GM19467 (cell line): ENCODE measurements around the gene ABHD2.
"Not testable (repeated sequence)": the region's sequence is repeated elsewhere in the genome, so short reads cannot be mapped to it uniquely, and the experiment has no call there.

Experiments used
- ATAC-seq: cut with Tn5 transposase; IDR thresholded peaks from one replicate; pipeline ENCODE4 v1.9.1; 2021; ENCODE audit warnings: mild to moderate bottlenecking, moderate library complexity; ENCODE audit not compliant: unreplicated experiment

Gene ABHD2

DNA sequence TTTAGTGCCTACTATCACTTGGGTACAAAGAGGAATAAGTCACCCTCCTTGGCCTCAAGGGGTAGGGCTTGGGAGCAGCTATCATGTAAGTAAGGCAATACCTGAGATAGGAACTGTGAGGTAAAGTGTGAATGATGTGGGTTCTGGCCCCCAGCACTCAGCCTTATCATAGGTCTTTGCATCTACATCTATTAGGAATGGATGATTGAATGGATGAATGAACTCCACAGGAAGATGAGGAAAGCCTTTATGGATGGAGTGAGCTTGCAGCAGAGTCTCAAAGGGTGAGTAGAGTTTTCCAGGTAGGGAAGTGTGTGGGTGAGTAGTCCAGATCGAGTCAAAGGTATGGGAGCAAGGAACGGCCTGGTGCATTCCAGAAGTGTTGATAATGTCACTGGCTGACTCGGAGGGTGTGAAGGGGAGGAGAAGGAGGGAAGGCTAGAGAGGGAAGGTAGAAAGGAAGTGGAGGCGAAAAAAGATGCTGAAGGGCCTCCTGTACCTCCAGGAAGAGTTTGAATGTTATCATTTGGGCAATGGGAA is 13.1 kb upstream of the ABHD2 start:
- ATAC-seq: no peak

DNA sequence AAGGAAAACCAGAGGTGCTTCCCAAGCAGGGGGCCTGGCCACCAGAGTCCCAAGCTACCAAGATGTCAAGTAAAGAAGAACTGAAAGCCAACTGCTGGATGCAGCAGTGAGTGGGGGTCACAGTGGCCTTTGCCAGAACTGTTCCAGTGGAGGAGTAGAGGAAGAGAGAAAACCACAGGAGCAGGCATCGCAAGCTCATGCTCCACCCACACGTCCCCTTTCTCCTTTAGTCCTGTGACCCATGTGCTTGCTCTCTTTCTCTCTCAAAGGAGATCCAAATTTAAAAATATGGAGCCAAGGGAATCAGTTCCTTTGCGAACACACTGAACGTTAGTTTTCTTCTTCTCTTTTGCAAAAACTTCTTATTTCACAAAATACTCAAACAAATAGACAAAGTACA is 12.4 kb upstream of the ABHD2 start:
- ATAC-seq: no peak

DNA sequence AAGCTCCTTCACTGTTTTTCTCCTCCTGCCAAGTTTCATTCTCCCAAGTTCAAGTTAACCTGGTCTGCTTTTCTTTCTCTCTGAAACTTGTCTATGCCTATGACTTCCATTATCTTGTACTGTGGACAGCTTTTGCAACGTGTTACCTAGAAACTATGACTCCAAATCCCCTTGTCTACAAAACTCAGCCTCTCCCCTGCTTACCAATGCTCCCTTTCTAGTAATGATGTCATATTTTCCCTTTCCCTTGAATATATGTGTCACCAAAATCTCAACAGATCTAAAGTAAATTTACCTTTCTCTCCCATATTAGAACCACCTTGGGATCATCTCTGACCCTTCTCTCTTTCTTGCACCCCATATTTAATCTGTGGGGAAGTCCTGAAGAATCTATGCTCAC is 10.5 kb upstream of the ABHD2 start:
- no peak for ATAC-seq

DNA sequence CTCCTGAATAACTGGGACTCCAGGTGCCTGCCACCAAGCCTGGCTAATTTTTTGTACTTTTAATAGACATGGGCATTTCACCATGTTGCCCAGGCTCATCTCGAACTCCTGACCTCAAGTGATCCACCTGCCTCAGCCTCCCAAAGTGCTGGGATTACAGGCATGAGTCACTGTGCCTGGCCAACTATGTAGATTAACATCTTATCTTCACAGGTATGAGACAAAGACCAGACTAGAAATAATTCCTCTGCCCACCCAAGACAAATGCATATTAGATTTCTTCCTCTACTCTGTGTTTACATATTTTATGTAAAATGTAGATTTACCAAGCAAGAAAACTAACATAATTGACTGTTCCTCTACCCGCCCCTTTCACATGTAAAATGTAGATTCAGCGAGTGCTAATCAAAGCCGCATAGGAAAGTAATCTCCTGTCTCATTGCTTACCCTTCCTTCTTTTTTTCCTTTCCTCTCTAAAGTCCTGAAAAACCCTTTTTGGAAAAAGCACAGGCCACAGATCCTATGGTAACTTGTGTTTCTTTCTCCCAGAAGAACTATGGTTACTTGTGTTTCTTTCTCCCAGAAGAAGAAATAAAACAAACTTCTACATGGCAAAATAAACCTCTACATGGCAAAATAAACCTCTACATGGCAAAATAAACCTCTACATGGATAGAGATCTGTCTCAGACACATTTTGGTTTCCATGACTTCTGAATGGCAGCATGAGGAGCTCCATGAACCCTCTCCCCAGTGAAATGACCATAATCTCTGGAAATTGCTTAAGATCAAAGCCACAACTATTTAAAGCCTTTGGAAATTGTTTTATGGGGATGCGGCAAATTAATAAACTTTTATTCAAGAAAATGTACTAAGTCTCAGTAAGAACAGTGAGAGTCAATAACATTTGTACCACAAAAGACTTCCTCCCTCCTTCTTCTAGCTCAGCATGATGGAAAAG is 9.1 kb upstream of the ABHD2 start:
- ATAC-seq: no peak

DNA sequence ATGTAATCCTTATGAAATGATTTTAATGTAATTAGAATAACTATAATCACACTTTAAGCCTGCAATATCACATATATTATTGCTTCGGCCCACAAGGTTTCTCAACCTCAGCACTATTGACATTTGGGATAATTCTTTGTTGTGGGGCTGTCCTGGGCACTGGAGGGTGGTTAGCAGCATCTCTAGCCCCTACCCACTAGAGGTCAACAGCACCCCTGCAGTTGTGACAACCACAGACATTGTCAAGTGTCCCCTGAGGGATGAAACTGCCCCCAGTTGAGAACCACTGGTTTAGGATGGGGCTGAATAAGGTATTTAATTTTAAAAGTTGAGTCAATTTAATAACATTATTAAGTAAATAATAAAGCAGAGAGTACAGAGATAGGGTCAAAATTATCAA is 6.4 kb upstream of the ABHD2 start:
- no peak for ATAC-seq

DNA sequence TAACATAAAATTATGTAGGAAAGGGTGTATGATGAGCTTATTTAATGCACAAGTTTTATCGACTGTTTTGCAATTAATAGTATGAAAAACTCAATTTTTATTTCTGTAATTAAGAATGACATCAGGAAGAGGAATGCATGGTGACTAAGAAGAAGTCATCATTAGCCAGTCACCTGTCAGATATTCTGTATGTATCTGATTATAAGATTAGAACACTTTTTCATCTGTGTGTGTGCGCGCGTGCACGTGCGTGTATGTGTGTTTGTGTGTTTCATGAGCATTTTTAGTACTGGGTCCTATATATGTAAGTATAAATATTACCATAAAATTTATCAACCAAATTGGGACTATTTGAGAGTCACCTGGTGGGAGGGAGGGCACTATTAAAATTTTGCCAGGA is 5.0 kb upstream of the ABHD2 start:
- no peak for ATAC-seq

DNA sequence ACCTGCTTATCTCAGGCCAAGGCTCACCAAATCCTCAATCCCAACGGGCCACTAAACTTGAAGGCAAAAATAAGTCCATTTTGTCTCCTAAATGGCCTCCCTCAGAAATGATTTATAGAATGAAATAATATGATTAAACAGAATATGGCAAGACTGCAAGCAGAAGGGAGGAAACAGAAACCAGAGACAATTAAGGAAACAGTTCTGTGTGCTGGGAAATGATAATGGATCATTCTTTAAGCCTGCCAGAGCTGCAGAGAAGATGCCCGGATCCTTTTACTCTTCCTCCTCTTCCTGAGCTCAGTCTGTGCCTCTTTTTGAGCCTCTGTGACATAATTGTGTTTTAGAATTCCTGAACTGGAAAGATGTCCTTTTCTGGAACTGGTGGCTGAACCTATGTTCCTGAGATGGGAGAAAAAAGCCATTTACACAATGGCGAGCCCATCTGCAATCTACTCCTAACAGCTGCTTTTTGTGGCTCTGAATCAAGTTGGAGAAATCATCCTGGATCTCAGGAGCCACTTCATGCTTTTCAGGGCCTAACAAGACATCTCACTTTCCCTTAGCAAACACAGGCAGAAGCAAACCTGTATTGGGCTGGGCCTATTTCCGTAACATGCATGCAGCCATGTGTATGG is 2.8 kb upstream of the ABHD2 start:
- no peak for ATAC-seq

DNA sequence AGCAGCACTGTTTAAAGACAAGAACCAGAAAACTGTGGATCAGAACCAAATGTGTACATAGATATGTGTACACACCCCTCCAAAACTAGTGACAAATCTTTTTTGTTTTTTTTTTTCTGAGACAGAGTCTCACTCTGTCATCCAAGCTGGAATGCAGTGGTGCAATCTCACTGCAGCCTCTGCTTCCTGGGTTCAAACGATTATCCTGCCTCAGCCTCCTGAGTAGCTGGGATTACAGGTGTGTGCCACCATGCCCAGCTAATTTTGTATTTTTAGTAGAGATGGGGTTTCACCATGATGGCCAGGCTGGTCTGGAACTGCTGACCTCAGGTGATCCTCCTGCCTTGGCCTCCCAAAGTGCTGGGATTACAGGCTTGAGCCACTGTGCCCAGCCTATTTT is 2.3 kb upstream of the ABHD2 start:
- not testable (repeated sequence) for ATAC-seq

DNA sequence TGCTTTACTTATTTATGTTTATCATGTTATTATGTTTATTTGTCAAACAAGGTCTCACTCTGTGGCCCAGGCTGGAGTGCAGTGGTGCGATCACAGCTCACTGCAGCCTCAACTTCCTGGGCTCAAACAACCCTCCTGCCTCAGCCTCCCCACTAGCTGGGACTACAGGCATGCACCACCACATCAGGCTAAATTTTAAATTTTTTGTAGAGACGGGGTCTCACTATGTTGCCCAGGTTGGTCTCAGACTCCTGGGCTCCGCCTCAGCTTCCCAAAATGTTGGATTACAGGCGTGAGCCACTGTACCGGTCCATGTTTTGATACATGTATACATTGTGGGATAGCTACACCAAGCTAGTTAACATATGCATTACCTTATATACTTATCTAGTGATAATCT is 1.9 kb upstream of the ABHD2 start:
- ATAC-seq: not testable (repeated sequence)

DNA sequence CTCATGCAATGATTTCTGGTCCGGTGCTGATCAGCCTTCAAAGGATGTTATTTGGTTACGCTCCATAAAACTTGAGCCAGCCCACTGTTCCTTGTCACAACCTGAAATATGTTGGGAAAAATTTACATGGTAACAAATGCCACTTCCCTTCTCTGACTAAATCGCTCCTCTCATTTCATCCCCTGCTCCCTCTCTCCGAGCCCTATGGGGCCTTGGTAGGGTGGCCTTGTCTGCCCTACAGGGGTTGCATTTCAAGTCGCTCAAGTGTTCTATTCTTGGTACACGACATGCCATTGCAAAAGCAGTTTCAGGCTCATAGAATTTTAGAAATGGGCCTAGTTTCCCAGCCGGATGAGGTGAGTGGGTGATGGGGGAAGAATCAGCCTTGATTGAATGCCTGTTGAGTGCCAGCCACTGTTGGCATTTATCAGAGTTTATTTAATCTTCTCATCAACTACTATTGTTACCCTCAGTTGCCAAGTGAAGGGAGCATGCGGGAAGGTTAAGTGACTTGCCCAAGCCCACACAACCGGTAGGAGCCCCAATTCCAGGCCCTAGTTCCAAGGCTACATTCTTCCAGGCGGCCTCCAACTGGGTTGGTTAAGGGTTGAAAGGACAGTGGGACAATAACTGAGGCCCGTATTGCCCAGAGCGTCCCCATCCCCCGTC is 961 bp upstream of the ABHD2 start:
- no peak for ATAC-seq

DNA sequence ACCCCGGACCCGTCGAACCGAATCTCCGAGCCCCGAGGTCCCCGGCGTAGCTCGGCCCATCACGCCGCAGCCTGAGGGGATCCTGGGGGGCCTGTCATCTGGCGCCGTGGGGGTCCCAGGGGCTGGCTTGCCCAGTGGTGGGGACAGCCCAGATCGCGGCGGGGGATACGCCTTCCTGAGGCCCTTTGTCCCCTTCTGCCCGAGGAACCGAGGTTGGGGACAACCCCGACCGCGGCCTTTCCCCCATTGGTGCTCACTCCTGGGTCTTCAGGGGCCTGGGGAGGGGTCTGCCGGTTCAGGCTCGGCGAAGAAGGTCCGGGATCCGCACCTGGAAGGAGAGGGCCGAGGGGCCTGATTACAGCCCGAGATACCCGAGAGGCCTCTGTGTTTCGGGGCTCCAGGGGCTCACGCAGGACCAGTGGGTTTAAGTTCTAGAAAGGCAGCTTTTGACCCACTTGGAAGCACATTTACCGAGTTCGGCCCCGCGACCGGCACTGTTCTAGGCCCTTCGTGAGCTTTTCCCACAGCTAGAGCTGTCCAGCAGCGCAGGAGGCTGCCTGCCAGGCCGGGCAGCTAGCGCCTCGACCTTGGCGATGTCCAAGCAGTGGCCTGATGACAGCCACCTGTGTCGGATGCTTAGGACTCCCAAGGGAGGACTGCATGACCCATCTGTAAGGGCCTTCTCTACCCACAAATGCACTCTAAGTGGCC is 504 bp downstream of the ABHD2 start:
- ATAC-seq: peak; percentile 6

DNA sequence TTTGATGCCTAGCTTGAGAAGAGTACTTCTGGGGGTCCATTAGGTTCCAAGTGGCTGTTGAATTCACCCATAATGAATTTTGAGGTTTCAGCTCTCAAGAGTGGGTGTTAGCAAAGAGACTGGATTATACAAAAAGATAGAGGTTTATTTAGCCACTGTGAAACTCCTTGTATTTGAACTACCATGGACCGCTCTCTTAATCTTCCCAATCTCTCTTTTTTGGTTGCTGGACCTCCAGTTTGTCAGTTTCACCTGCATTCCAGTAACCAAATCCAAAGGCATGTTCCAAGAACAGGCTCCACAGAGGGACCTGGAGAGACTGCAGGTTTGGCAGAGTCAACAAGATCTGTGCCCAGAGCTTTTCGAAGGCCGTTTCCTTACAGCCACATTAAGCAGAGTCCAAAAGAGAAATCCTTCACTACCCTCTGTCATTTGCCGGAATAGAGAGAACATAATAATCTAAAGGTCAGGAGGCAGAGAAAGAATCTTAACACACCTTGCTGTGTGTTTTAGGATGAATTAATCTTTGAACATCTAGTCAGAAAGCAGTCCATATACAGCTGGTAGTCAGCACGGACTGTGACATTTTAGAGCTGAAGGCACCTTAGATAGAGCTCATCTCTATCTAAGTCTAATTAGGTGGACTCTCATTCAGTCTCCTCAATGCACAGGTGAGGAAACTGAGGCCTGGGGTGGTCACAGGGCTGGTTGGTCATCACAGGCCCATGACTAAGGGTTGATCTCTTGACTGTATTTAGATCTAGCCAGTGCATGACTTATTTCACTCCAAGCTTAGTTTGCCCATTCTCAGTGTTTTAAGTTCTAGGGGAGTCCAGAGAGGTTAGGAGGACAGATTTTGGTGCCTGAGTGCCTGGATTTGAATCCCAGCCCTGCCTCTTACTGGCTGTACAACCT is 1.3 kb downstream of the ABHD2 start:
- ATAC-seq: no peak

DNA sequence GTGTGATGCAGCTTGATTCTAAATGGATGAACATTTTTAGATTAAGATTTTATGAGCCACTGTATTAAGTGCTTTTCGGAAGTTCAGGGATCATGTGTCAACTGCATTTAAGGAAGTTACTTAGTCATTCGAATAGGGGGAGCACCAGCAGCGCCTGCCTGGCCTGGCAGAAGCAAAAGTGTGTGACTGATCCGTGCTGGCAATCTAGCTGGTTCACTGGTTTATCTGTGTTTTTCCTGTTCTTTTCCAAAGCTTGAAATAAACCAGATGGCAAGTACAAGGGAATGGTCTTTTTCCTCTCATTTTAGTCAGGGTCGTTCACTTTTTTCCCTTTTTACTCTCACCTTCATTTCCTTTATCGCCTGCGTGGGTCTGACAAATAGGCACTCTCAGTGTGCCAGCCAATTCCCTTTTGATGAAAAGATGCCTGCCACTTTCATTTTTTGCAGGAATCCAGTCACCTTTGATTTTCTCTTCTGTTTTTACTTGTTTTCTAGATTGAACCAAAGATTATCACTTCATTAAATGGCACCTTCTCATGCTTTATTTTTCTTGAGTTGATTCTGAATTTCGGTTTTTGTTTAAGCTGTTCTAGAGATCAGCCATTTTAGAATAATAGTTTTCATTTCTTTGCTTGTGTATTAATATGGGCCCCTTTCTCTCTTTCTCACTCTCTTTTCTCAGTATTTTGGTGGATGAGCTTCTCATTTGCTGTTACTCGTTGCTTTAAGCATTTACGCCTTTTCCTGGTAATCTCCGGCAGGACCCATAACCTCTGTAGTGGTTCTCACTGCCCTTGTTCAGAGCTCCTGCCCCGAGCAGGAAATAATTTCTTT is 2.8 kb downstream of the ABHD2 start:
- no peak for ATAC-seq

DNA sequence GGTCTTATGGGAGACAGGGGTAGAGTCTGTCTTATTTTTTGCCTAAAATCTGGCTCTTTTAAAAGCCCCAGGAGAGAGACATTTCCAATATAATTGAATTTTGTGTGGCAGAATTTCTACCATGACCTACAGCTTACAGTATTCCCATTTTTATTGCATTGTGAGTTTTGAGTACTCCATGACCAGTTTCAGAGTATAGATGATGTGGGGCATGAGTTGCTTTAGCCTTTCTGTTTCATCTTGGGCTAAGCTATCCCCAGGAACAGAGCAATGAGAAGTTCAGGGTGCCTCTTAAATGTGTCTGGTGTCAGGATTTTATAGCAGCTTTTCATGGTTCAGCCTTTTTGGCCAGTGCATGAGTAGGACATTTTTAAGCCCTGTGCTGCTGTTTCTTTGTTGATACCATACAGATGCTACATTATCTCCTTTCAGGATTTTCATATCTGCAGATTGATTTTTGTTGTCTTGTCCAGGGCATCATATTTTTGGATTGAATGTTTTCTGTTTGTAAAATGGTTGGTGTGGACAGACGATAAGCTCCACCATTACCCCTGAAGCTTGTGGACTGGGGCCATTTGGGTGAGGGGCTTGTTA is 3.5 kb downstream of the ABHD2 start:
- ATAC-seq: no peak

DNA sequence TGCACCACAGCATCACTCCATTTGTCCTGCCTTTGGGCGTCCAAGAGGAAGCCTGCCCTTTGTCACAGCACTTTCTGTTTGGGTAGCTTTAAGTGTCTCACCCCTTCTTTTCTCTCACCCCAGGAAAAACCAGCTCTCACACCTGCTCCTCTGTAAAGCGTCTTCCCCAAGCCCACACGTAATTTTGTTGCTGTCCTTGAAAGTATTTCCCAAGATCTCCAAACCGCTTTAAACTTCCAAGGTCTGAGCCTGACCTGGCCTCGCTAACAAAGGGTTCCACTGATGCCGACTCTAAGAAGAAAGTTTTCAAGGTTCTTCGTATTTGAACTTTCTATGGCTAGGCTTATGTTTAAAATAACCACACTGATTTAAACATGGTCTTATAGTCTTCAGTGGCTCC is 5.3 kb downstream of the ABHD2 start:
- no peak for ATAC-seq

DNA sequence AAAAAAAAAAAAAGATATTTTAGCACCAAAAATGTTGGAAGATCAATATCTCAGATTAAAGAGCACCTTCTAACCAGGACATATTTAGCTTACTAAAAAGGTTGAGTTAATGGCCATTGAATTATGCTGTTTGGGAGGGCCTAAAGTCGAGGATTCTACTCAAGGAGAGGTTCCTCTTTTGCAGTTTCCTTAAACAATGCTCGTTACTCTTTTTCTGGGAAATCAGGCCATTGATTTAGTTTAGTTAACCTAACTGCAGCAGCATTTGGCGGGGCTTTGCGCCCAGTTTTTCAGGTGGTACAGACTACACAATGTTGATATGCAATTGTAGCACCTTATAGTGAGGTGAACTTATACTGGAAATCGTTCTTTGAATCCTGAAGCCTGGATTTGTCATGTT is 6.8 kb downstream of the ABHD2 start:
- no peak for ATAC-seq

DNA sequence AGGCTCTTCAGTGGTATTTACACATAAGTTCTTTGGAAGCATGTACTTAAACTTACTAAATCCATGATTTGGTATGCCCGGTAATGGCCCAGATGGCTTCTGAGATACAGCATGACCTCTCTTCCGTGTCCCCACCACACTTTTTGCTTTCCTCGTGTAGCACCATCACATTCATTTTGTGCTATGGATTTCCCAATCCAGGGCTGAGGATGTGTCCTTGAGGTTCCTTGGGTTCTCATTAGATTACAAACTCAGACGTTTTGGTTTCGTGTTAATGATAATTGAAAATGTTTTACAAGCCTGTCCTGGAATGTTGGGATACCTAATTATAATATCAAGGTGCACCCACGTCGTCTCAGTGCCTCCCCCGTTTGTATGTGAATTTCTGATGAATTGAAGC is 7.3 kb downstream of the ABHD2 start:
- no peak for ATAC-seq

DNA sequence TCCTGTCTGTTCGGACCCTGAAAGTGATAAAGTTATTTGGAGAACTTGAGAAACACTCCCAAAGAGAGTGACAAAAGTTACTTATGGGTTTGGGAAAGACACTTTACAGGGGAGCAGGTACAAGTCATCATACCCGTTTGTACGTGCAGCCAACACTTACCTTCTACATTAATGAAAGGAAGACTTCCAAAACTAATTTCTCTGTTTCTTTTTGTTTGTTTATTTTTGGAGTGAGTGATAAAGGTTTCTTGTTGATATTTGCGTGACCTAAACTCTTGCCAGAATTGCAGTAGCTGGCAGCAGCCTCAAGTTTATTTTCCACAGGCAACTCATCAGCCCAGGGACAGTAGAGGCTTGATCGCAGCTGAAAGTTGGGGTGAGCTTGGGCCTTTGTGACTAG is 8.4 kb downstream of the ABHD2 start:
- no peak for ATAC-seq

DNA sequence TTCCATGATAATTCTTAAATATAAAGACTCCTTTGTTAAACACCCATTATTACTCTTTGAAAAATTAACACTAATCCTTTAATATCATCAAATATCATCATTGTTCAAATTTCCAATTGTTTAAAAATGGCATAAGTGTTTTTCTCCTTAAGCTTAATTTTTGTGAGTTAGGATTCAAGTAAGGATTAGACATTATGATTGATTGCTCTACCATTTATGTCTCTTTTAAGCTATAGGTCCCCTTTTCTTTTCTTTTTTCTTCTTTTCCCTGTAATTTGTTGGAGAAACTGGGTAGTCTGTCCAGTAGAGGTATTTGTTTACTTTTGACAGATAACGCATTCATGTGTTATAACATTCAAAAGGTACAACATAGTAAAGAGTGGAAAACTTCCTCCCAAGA is 9.1 kb downstream of the ABHD2 start:
- no peak for ATAC-seq
